Activated B cell treated with CpG ODN at 0.5 μM for 24 hours (primary cell): Measurements from ENCODE around the gene KRTAP21-3. TPM values are rescaled to one million over a fixed set of nuclear protein-coding genes. Genes with fewer than 3 reads are reported as not detected.

Experiments used
- ATAC-seq: fragments of 200-7000 bp; cut with Tn5 transposase; one replicate; pipeline ENCODE4 v1.10.0; 2021; ENCODE audit warnings: low read depth, mild to moderate bottlenecking, moderate library complexity
- CTCF ChIA-PET: fragments of 350-600 bp; sonication (Branson Sonifier 250); formaldehyde crosslinking; loops from one replicate; lab custom pipeline; 2021; ENCODE audit warnings: antibody characterized with exemption; lab: Charles Lee
- POLR2A ChIA-PET: fragments of 350-600 bp; sonication (Branson Sonifier 250); formaldehyde crosslinking; loops from one replicate; lab custom pipeline; 2021; ENCODE audit warnings: antibody characterized with exemption; lab: Charles Lee
- DNase-seq: peaks from one replicate; pipeline ENCODE4 v3.0.0; 2022
- H3K27ac Mint-ChIP-seq: one replicate; pipeline ENCODE4 v1.8.0; 2020; ENCODE audit warnings: mixed read lengths
- H3K27me3 Mint-ChIP-seq: one replicate; pipeline ENCODE4 v1.8.0; 2021; ENCODE audit warnings: mixed read lengths
- H3K36me3 Mint-ChIP-seq: one replicate; pipeline ENCODE4 v1.8.0; 2021; ENCODE audit warnings: low read depth, mixed read lengths
- H3K4me1 Mint-ChIP-seq: one replicate; pipeline ENCODE4 v1.8.0; 2021; ENCODE audit warnings: mixed read lengths
- H3K4me3 Mint-ChIP-seq: one replicate; pipeline ENCODE4 v1.8.0; 2020; ENCODE audit warnings: mild to moderate bottlenecking, mixed read lengths
- H3K9me3 Mint-ChIP-seq: one replicate; pipeline ENCODE4 v1.8.0; 2020; ENCODE audit warnings: mixed read lengths
- intact Hi-C: fragments of 100-400 bp; cut with micrococcal nuclease; formaldehyde crosslinking; loops from one replicate; pipeline ENCODE4 v1.15.1; 2024
- total RNA-seq: library from RNA; stranded (reverse); gene quantifications from 2 replicates; pipeline ENCODE4 v1.2.3, GENCODE V29; 2022
- TF ChIP-seq, protein P1 (sequence below): fragments of 200-600 bp; IDR thresholded peaks from one replicate; pipeline ENCODE4 v1.8.0; 2022; ENCODE audit warnings: antibody characterized with exemption, mild to moderate bottlenecking

KRTAP21-3 gene
- total RNA-seq, 1 donor from 2014 or later = not detected

DNA sequence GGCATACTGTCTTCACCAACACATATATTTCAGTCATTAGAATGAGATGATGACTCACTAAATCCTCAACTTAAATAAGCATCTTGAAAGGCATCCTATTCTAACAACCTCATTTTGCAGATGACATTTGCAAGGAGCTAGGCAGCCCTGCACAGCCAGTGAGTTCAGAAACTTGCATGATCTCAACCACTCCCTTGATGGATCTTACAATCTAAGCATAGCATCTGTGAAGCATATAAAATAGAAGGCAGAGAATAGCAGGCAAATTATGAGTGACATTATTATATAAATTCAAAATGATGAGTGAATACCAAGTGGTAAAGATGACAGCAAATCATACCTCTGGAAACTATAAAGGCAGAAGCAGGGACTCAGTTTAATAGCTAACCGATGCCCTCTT is 44.3 kb downstream of the KRTAP21-3 start:
- no peak overlapping the region for H3K4me3 Mint-ChIP-seq
- DNase-seq = no peak
- CTCF ChIA-PET = no interaction called here
- no peaks in the 10 kb centered on the region for H3K4me1 Mint-ChIP-seq
- intact Hi-C loops = no loop called here
- H3K27ac Mint-ChIP-seq = no peak overlapping the region
- TF ChIP-seq, protein P1, sequence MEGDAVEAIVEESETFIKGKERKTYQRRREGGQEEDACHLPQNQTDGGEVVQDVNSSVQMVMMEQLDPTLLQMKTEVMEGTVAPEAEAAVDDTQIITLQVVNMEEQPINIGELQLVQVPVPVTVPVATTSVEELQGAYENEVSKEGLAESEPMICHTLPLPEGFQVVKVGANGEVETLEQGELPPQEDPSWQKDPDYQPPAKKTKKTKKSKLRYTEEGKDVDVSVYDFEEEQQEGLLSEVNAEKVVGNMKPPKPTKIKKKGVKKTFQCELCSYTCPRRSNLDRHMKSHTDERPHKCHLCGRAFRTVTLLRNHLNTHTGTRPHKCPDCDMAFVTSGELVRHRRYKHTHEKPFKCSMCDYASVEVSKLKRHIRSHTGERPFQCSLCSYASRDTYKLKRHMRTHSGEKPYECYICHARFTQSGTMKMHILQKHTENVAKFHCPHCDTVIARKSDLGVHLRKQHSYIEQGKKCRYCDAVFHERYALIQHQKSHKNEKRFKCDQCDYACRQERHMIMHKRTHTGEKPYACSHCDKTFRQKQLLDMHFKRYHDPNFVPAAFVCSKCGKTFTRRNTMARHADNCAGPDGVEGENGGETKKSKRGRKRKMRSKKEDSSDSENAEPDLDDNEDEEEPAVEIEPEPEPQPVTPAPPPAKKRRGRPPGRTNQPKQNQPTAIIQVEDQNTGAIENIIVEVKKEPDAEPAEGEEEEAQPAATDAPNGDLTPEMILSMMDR = no peak
- no peaks in the 10 kb centered on the region for H3K27me3 Mint-ChIP-seq
- POLR2A ChIA-PET = no interaction called here
- no peaks in the 10 kb centered on the region for H3K36me3 Mint-ChIP-seq
- no peak for ATAC-seq
- peaks cover 9% of the 10 kb centered on the region for H3K9me3 Mint-ChIP-seq

DNA sequence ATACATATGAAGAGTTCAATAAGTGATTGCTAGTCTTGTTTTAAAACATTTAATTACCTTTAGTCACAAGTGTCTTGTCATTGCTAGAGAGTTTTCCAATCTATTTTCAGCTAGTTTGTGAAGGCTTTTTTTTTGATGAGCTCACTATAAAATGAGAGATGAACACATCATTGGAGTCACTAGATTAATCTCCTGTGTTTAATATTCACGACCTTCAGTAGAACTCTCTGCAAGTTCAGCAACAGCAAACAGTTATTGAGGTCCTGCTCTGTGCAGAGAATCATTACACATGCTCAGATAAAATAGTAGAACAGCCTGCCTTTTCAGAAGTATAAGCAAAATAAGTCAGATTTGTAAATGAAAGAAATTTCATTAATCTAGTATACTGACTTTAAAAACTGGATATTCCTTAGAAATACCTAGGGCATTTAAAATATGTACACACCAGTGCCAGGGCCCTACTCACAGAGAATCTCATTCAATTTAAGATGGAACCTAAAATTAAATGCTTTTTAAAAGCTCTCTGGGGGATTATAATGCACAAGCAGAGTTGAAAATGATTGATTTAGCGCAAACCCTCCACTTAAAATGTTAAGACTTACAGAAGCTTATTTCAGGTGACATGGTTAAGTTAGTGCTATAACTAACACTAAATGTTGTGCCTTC is 45.5 kb downstream of the KRTAP21-3 start:
- Mint-ChIP-seq H3K4me3 (no peak overlapping the region), H3K27me3 (no peaks in the 10 kb centered on the region), H3K36me3 (no peaks in the 10 kb centered on the region), H3K9me3 (peaks cover 9% of the 10 kb centered on the region), H3K4me1 (no peaks in the 10 kb centered on the region), H3K27ac (no peak overlapping the region)
- POLR2A ChIA-PET = no interaction called here
- DNase-seq (no peak), ATAC-seq (no peak)
- CTCF ChIA-PET = no interaction called here
- TF ChIP-seq, protein P1 = no peak
- intact Hi-C loops = no loop called here

DNA sequence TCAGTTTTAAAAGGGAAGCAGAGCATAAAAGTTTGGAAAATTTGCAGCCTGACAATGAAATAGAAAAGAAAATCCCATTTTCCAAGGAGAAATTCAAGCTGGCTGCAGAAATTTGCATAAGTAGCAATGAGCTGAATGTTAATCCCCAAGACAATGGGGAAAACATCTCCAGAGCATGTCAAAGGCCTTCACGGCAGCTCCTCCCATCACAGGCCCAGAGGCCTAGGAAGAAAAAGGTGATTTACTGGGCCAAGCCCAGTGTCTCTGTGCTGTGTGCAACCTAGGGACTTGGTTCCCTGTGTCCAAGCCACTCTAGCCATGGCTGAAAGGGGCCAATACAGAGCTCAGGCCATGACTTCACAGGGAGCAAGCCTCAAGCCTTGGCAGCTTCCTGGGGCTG is 49.8 kb downstream of the KRTAP21-3 start:
- Mint-ChIP-seq H3K27me3 (no peaks in the 10 kb centered on the region), H3K4me1 (no peaks in the 10 kb centered on the region), H3K4me3 (no peak overlapping the region), H3K27ac (no peak overlapping the region), H3K36me3 (no peaks in the 10 kb centered on the region), H3K9me3 (peaks cover 8% of the 10 kb centered on the region)
- ChIA-PET POLR2A (no interaction called here), CTCF (no interaction called here)
- intact Hi-C loops = no loop called here
- ATAC-seq (no peak), DNase-seq (no peak)
- TF ChIP-seq, protein P1 = no peak

Other genes with a start within 250 kb of the KRTAP21-3 start
- gene KRTAP19-1, start 238.4 kb downstream of the KRTAP21-3 start, total RNA-seq = not detected in 2 replicates
- gene KRTAP19-2, start 231.3 kb downstream of the KRTAP21-3 start, total RNA-seq = not detected in 2 replicates
- not detected in 2 replicates for gene KRTAP19-3, start 226.8 kb downstream of the KRTAP21-3 start, total RNA-seq
- gene KRTAP19-4, start 221.6 kb downstream of the KRTAP21-3 start, total RNA-seq = not detected in 2 replicates
- not detected in 2 replicates for gene KRTAP19-5, start 216.6 kb downstream of the KRTAP21-3 start, total RNA-seq
- not detected in 2 replicates for gene KRTAP19-6, start 176.9 kb downstream of the KRTAP21-3 start, total RNA-seq
- not detected in 2 replicates for gene KRTAP19-7, start 157.5 kb downstream of the KRTAP21-3 start, total RNA-seq
- not detected in 2 replicates for gene KRTAP22-2, start 128.4 kb downstream of the KRTAP21-3 start, total RNA-seq
- gene KRTAP6-3, start 126.3 kb downstream of the KRTAP21-3 start, total RNA-seq = not detected in 2 replicates
- not detected in 2 replicates for gene KRTAP6-2, start 119.9 kb downstream of the KRTAP21-3 start, total RNA-seq
- not detected in 2 replicates for gene KRTAP22-1, start 117.7 kb downstream of the KRTAP21-3 start, total RNA-seq
- not detected in 2 replicates for gene KRTAP6-1, start 104.8 kb downstream of the KRTAP21-3 start, total RNA-seq
- not detected in 2 replicates for gene KRTAP20-1, start 102.4 kb downstream of the KRTAP21-3 start, total RNA-seq
- gene KRTAP20-4, start 98.2 kb downstream of the KRTAP21-3 start, total RNA-seq = not detected in 2 replicates
- gene KRTAP20-2, start 83.6 kb downstream of the KRTAP21-3 start, total RNA-seq = not detected in 2 replicates
- not detected in 2 replicates for gene KRTAP20-3, start 75.9 kb downstream of the KRTAP21-3 start, total RNA-seq
- gene KRTAP21-2, start 28.5 kb upstream of the KRTAP21-3 start, total RNA-seq = not detected in 2 replicates
- not detected in 2 replicates for gene KRTAP21-1, start 36.7 kb upstream of the KRTAP21-3 start, total RNA-seq
- gene KRTAP8-1, start 94.5 kb upstream of the KRTAP21-3 start, total RNA-seq = not detected in 2 replicates
- gene KRTAP7-1, start 111.0 kb upstream of the KRTAP21-3 start, total RNA-seq = not detected in 2 replicates
- not detected in 2 replicates for gene KRTAP11-1, start 162.8 kb upstream of the KRTAP21-3 start, total RNA-seq